Activated CD8-positive, alpha-beta T cell treated with anti-CD3 and anti-CD28 coated beads for 36 hours (primary cell): Measurements from ENCODE around the gene TGFBR2. TPM values are rescaled to one million over a fixed set of nuclear protein-coding genes. Genes with fewer than 3 reads are reported as not detected.

Experiments
- ATAC-seq: fragments of 200-7000 bp; cut with Tn5 transposase; one replicate; pipeline ENCODE4 v1.10.0; 2021; ENCODE audit warnings: mild to moderate bottlenecking, moderate library complexity
- CTCF ChIA-PET: fragments of 350-600 bp; sonication (Branson Sonifier 250); formaldehyde crosslinking; loops from one replicate; lab custom pipeline; 2021; ENCODE audit warnings: antibody characterized with exemption; lab: Charles Lee
- POLR2A ChIA-PET: fragments of 350-600 bp; sonication (Branson Sonifier 250); formaldehyde crosslinking; loops from one replicate; lab custom pipeline; 2021; ENCODE audit warnings: antibody characterized with exemption; lab: Charles Lee
- DNase-seq: peaks from one replicate; pipeline ENCODE4 v3.0.0-alpha.2; 2020
- H3K27ac Mint-ChIP-seq: one replicate; pipeline ENCODE4 v1.8.0; 2021; ENCODE audit warnings: mild to moderate bottlenecking, mixed read lengths
- H3K27me3 Mint-ChIP-seq: one replicate; pipeline ENCODE4 v1.8.0; 2021; ENCODE audit warnings: mixed read lengths
- H3K36me3 Mint-ChIP-seq: one replicate; pipeline ENCODE4 v1.8.0; 2021; ENCODE audit warnings: low read depth, mixed read lengths
- H3K4me1 Mint-ChIP-seq: one replicate; pipeline ENCODE4 v1.8.0; 2021; ENCODE audit warnings: low read depth, mixed read lengths
- H3K4me3 Mint-ChIP-seq: one replicate; pipeline ENCODE4 v1.8.0; 2021; ENCODE audit warnings: mild to moderate bottlenecking, moderate library complexity, mixed read lengths
- H3K9me3 Mint-ChIP-seq: one replicate; pipeline ENCODE4 v1.8.0; 2021; ENCODE audit warnings: mixed read lengths
- intact Hi-C: fragments of 100-400 bp; cut with micrococcal nuclease; formaldehyde crosslinking; loops from one replicate; pipeline ENCODE4 v1.10.0; 2022
- total RNA-seq, 2 experiments: library from RNA; stranded (reverse); gene quantifications; one replicate each; pipeline ENCODE4 v1.2.3, GENCODE V29; 2021
- TF ChIP-seq, protein P1 (sequence below): fragments of 200-600 bp; IDR thresholded peaks from one replicate; pipeline ENCODE4 v1.8.0; 2022; ENCODE audit warnings: antibody characterized with exemption, mild to moderate bottlenecking

The TGFBR2 gene
- total RNA-seq, 2 experiments from 2014 or later: 49.1 to 50.0 TPM

DNA sequence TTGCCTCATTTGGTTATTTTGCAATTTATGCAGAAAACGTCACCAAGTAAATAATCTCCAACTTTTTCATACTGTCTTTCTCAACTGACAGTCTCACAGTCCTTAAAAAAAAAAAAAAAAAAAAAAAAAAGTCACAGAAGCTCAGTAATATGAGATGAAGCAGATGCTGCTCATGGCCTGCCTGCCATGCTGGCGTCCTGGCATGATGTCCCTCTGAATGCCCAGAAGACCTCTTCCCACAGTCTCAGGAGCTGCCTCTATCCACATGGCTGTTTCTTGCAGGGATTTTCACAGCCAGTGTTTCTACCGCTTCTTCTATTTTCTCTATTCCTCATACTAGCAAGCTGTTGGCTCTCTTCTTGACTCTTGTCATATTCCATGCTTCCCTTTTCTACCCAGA is 87.7 kb downstream of the TGFBR2 start:
- TF ChIP-seq, protein P1, sequence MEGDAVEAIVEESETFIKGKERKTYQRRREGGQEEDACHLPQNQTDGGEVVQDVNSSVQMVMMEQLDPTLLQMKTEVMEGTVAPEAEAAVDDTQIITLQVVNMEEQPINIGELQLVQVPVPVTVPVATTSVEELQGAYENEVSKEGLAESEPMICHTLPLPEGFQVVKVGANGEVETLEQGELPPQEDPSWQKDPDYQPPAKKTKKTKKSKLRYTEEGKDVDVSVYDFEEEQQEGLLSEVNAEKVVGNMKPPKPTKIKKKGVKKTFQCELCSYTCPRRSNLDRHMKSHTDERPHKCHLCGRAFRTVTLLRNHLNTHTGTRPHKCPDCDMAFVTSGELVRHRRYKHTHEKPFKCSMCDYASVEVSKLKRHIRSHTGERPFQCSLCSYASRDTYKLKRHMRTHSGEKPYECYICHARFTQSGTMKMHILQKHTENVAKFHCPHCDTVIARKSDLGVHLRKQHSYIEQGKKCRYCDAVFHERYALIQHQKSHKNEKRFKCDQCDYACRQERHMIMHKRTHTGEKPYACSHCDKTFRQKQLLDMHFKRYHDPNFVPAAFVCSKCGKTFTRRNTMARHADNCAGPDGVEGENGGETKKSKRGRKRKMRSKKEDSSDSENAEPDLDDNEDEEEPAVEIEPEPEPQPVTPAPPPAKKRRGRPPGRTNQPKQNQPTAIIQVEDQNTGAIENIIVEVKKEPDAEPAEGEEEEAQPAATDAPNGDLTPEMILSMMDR: no peak
- ChIA-PET CTCF (interaction anchor here (0.8 to 5.8 kb wide), 31 partner anchors 10 to 652 kb away, joined by 3 to 40 read pairs (median 5); no protein-coding TSS in a partner anchor), POLR2A (interaction anchor here (0.5 to 1.4 kb wide), 7 partner anchors 9 to 435 kb away, joined by 3 to 4 read pairs (median 3); no protein-coding TSS in a partner anchor)
- Mint-ChIP-seq H3K4me1 (peaks cover 70% of the 10 kb centered on the region), H3K36me3 (peaks cover 79% of the 10 kb centered on the region), H3K9me3 (no peaks in the 10 kb centered on the region), H3K27ac (peak overlapping the region; percentile 2), H3K4me3 (no peak overlapping the region), H3K27me3 (no peaks in the 10 kb centered on the region)
- ATAC-seq (no peak), DNase-seq (no peak)
- intact Hi-C loops: loop anchor here (5.0 kb wide), 1 partner anchor 37 kb away; no protein-coding TSS in a partner anchor

DNA sequence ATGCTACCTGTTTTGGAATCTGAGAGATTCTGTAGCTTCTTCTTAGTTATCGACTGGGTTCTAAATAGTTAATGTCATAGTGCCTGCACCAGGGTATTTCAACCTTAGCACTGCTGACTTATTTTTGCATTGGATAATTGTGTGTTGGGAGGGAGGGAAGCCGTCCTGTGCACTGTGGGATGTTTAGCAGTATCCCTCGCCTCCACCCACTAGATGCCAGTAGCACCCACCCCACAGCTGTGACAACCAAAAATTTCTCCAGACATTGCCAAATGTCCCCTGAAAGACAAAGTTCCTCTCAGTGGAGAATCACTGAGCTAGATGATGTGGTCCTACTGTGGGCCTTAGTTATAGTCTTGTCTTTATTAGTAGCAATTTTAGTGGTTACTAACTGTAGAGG is 88.3 kb downstream of the TGFBR2 start:
- H3K27me3 Mint-ChIP-seq: no peaks in the 10 kb centered on the region
- TF ChIP-seq, protein P1: no peak
- intact Hi-C loops: loop anchor here (5.0 kb wide), 1 partner anchor 37 kb away; no protein-coding TSS in a partner anchor
- POLR2A ChIA-PET: interaction anchor here (1.1 to 1.4 kb wide), 4 partner anchors 9 to 434 kb away, joined by 3 to 4 read pairs (median 4); no protein-coding TSS in a partner anchor
- H3K36me3 Mint-ChIP-seq: peaks cover 76% of the 10 kb centered on the region
- peak overlapping the region; percentile 2 for H3K27ac Mint-ChIP-seq
- ATAC-seq (no peak), DNase-seq (no peak)
- no peaks in the 10 kb centered on the region for H3K9me3 Mint-ChIP-seq
- peaks cover 65% of the 10 kb centered on the region for H3K4me1 Mint-ChIP-seq
- CTCF ChIA-PET: interaction anchor here (0.8 to 5.8 kb wide), 16 partner anchors 10 to 496 kb away, joined by 3 to 40 read pairs (median 4); no protein-coding TSS in a partner anchor
- H3K4me3 Mint-ChIP-seq: no peak overlapping the region

DNA sequence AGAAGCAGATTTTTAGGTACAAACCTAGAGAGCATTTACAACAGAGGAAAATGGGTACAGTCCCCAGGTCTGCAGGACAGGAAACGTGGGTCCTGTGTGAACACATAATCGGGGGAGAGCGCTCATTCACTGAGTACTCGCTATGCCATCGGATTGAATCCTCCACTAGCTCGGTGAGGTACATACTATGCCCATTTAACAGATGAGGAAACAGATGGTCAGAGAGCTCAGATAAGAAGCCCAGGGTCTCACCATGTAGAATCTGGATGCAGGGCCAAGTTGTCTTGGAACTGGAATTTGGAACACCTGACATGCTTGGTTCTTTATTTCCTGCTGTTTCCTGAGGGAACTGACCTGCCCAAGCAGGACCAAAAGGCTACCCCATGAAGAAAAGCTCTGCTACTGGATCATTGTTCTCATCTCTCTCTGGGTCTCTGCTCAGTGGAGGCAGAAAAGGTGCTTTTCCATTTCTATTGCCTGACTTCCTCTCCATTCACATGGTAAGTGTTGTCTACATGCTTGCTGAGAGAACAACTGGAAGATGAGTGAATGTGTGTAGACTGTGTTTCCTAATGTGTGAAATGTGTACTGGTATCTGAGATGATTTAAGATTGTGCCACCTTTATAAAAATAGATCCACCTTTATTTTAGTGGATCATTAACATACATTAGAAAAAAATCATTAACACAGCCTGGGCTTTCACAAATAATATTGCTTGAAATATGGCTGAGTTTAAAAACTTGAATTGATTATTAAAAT is 89.1 kb downstream of the TGFBR2 start:
- ATAC-seq (no peak), DNase-seq (no peak)
- Mint-ChIP-seq H3K27me3 (no peaks in the 10 kb centered on the region), H3K4me1 (peaks cover 57% of the 10 kb centered on the region), H3K4me3 (no peak overlapping the region), H3K27ac (peak overlapping the region; percentile 53), H3K9me3 (no peaks in the 10 kb centered on the region), H3K36me3 (peaks cover 71% of the 10 kb centered on the region)
- CTCF ChIA-PET: interaction anchor here (1.1 to 5.8 kb wide), 9 partner anchors 12 to 376 kb away, joined by 3 to 40 read pairs (median 4); no protein-coding TSS in a partner anchor
- intact Hi-C loops: no loop called here
- TF ChIP-seq, protein P1: no peak
- POLR2A ChIA-PET: interaction anchor here (1.0 to 1.2 kb wide), 2 partner anchors 9 to 66 kb away, joined by 3 read pairs; no protein-coding TSS in a partner anchor

DNA sequence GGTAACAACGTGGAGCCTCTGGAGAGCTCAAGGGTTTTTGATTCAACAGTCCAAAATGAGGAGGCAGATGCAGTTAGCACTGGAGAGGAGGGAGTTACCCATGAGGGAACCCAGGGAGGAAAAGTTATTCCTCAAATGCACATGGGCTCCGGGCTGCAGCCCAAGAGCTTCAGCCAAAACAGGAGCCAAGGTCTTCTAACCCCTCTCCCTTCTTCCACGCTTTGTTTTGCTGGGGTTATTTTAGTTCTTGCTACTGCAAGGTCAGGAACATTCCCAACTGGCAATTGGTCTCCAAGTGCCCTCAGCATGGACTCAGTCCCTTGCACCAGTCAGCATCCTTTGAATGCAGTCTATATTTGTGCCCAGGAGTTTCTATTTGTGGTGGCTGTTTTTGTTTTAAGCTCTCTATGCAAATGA is 90.0 kb downstream of the TGFBR2 start:
- DNase-seq (no peak), ATAC-seq (no peak)
- TF ChIP-seq, protein P1: no peak
- Mint-ChIP-seq H3K36me3 (peaks cover 70% of the 10 kb centered on the region), H3K4me3 (no peak overlapping the region), H3K9me3 (no peaks in the 10 kb centered on the region), H3K4me1 (peaks cover 48% of the 10 kb centered on the region), H3K27me3 (no peaks in the 10 kb centered on the region), H3K27ac (peak overlapping the region; percentile 53)
- CTCF ChIA-PET: interaction anchor here (0.7 to 5.8 kb wide), 4 partner anchors 13 to 372 kb away, joined by 3 to 40 read pairs (median 10); no protein-coding TSS in a partner anchor
- POLR2A ChIA-PET: interaction anchor here (0.6 to 1.7 kb wide), 4 partner anchors 15 to 67 kb away, joined by 3 to 4 read pairs (median 3); no protein-coding TSS in a partner anchor
- intact Hi-C loops: no loop called here
